HL-60 (cell line): ENCODE results near the gene SAMHD1.

Experiments used
- POLR2AphosphoS5 ChIP-seq: IDR thresholded peaks from 2 replicates; pipeline ENCODE4 v1.6.1; 2012; ENCODE audit warnings: low read depth
- TF ChIP-seq, protein P1 (sequence below): IDR thresholded peaks from one replicate; pipeline ENCODE4 v1.5.1; 2011; ENCODE audit warnings: low read length, control low read depth, inconsistent platforms; ENCODE audit not compliant: insufficient read depth
- TF ChIP-seq, protein P2 (sequence below): IDR thresholded peaks from 2 replicates; pipeline ENCODE4 v1.6.1; 2012; ENCODE audit warnings: low read depth; ENCODE audit not compliant: insufficient replicate concordance

DNA sequence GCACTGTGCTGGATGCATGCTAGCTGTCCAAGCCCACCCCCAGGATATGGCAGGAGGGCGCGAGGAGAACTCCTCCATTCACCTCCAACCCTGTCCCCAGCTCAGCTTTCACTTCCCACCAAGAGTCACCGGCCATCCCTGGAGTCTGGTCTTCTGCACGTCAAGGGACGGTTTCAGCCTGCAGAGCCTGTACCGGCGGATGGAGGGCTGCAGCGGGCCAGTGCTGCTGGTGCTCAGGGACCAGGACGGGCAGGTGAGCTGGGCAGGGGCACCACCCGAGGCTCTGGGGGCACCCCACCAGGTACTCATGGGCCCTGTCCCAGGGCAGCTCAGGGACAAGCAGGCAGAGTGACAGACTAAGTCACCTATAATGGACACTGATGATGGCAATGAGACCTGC is 72.6 kb downstream of the SAMHD1 start:
- TF ChIP-seq, protein P1, sequence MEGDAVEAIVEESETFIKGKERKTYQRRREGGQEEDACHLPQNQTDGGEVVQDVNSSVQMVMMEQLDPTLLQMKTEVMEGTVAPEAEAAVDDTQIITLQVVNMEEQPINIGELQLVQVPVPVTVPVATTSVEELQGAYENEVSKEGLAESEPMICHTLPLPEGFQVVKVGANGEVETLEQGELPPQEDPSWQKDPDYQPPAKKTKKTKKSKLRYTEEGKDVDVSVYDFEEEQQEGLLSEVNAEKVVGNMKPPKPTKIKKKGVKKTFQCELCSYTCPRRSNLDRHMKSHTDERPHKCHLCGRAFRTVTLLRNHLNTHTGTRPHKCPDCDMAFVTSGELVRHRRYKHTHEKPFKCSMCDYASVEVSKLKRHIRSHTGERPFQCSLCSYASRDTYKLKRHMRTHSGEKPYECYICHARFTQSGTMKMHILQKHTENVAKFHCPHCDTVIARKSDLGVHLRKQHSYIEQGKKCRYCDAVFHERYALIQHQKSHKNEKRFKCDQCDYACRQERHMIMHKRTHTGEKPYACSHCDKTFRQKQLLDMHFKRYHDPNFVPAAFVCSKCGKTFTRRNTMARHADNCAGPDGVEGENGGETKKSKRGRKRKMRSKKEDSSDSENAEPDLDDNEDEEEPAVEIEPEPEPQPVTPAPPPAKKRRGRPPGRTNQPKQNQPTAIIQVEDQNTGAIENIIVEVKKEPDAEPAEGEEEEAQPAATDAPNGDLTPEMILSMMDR = no peak
- TF ChIP-seq POLR2AphosphoS5 = no peak
- TF ChIP-seq, protein P2, sequence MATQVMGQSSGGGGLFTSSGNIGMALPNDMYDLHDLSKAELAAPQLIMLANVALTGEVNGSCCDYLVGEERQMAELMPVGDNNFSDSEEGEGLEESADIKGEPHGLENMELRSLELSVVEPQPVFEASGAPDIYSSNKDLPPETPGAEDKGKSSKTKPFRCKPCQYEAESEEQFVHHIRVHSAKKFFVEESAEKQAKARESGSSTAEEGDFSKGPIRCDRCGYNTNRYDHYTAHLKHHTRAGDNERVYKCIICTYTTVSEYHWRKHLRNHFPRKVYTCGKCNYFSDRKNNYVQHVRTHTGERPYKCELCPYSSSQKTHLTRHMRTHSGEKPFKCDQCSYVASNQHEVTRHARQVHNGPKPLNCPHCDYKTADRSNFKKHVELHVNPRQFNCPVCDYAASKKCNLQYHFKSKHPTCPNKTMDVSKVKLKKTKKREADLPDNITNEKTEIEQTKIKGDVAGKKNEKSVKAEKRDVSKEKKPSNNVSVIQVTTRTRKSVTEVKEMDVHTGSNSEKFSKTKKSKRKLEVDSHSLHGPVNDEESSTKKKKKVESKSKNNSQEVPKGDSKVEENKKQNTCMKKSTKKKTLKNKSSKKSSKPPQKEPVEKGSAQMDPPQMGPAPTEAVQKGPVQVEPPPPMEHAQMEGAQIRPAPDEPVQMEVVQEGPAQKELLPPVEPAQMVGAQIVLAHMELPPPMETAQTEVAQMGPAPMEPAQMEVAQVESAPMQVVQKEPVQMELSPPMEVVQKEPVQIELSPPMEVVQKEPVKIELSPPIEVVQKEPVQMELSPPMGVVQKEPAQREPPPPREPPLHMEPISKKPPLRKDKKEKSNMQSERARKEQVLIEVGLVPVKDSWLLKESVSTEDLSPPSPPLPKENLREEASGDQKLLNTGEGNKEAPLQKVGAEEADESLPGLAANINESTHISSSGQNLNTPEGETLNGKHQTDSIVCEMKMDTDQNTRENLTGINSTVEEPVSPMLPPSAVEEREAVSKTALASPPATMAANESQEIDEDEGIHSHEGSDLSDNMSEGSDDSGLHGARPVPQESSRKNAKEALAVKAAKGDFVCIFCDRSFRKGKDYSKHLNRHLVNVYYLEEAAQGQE = no peak
